Posterior vena cava (tissue), 2 donors: ENCODE data around the gene TENM4. TPM values are rescaled to one million over a fixed set of nuclear protein-coding genes. Genes with fewer than 3 reads are reported as not detected.
"Not testable (repeated sequence)": the region's sequence is repeated elsewhere in the genome, so short reads cannot be mapped to it uniquely, and the experiment has no call there.

ENCODE experiments used
- DNase-seq: peaks from one replicate; pipeline ENCODE4 v3.0.0-alpha.2; 2020; ENCODE audit warnings: low spot score
- intact Hi-C, 2 donors: fragments of 100-400 bp; cut with DNase I; formaldehyde crosslinking; loops; one replicate each; pipeline versions ENCODE4 v1.14.1 to v1.14.2; 2022 to 2023
- total RNA-seq, 2 donors: library from RNA; stranded (reverse); fragmentation: NEBNext Ultra II Directional; extraction: Animal tissue kit (Norgen Biotek cat#: 25700); gene quantifications; one replicate each; pipeline ENCODE4 v1.2.1, GENCODE V29; 2021
- donor health status: DM: yes; HTN: yes; CAD: no.
- donor health status: DM: yes; HTN: yes; CAD: no.

Gene TENM4
- total RNA-seq, 2 donors from 2014 or later, result 5.6 to 7.4 TPM

- DNase-seq, result no peak
- intact Hi-C loops, result no loop called here
Observed at GRCh38 chr11:79200398-79201070, 240.3 kb downstream of the TENM4 start.

DNA sequence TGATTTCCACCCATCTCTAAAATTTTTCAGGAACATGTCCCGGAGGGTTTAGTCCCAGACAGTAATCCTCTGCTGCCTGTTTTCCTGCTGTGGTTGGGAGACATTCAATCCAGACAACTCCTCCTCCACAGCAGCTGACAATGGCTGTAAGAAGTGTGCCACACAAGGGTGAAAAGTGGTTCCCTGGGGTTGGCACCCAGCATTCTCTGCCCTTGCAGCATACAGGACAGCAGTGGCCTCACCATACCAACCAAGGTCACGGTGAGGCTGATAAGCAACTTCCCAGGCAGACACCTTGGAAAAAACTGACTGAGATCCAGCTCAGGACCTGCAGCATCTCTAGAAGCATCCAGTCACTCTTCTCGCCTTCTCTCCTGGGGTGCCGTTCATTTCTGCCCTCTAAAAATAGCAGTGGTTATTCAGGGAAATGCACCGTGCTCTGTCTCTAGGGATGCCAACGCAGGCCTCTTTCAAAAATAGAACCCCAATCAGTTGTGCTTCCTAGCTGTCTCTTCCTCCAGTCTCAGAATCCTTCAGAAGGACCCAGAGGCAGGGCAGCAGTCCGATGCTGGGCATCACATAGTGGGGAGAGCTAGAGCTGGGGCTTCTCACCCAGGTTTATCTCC is 241.0 kb downstream of the TENM4 start:
- intact Hi-C loops, result no loop called here
- no peak for DNase-seq

GRCh38 chr11:79198898-79199250 is 242.0 kb downstream of the TENM4 start:
- intact Hi-C loops, result no loop called here
- no peak for DNase-seq

DNA sequence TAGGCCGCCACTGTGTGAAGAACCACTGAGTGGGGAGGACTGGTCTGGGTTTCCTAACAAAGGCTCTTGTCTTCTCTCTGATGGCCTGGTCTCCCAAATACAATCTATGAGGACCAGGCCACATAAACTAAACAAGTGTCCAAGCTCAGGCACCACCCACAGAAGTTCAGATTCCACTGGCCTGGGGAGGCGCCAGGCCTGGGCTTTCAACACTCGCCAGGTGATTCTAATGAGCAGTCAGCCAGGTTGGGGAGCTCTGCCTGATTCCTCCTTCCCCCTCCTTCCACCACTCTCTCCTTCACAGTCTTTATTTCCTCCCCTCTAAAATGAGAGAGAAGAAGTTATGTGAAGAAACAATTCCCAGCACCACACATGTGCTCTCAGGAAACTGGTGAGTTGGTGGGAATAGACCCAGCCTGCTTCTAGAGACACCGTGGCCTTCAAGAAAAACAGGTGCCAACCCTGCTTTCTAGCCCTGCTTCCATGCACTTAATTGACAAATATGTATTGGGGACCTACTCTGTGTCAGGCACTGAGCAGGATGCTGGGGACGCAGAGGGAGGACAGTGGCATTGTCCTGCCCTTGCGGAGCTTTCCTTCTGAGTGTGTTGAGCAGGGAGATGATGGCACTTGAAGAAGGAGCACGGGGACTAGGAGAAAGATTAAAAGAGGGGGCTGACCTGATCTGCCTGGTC is 242.5 kb downstream of the TENM4 start:
- intact Hi-C loops, result no loop called here

DNA sequence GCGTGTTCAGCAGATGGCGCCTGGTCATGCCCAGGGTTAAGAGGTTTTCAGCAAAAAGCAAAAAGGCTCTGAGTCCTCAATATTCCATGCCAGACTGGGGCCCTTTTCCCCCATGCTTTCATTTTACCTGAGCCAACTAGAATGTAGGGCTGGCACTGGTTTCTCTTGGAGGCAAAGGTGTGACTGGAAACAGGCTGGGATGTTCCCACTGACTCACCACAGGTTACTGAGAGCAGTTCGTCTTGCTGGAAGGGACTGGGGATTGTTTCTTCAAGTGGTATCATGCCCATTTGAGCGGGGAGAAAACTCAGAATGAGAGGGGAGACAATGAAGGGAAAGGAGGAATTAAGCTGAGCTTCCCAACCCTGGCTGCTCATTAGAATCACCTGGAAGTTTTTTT is 243.9 kb downstream of the TENM4 start:
- intact Hi-C loops, result no loop called here

More for the DNA sequence above, 242.5 kb downstream of the TENM4 start:
- no peak for DNase-seq

GRCh38 chr11:79195209-79195608 is 245.6 kb downstream of the TENM4 start:
- intact Hi-C loops, result no loop called here
- DNase-seq, result no peak

More for the DNA sequence above, 243.9 kb downstream of the TENM4 start:
- DNase-seq, result no peak

DNA sequence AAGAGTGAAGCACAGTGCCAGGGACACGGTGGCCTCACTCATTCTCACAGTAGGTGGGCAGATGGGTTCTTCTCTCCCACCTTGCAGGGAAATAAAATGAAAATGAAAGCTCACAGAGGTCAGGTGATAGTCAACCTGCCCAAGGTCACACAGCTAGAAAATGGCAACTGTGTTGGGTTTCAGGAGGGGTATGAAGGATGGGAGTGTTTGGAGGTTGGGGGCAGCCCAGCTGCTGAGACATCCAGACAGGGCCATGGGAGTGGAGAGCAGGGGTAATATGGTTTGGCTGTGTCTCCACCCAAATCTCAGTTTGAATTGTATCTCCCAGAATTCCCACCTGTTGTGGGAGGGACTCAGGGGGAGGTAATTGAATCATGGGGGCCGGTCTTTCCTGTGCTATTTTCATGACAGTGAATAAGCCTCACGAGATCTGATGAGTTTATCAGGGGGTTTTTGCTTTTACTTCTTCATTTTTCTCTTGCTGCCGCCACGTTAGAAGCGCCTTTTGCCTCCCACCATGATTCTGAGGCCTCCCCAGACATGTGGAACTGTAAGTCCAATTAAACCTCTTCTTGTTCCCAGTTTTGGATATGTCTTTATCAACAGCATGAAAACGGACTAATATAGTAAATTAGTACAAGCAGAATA is 247.0 kb downstream of the TENM4 start:
- intact Hi-C loops, result no loop called here
- no peak for DNase-seq

- intact Hi-C loops, result no loop called here
- DNase-seq, result no peak
Observed at GRCh38 chr11:79192836-79193235, 248.0 kb downstream of the TENM4 start.

DNA sequence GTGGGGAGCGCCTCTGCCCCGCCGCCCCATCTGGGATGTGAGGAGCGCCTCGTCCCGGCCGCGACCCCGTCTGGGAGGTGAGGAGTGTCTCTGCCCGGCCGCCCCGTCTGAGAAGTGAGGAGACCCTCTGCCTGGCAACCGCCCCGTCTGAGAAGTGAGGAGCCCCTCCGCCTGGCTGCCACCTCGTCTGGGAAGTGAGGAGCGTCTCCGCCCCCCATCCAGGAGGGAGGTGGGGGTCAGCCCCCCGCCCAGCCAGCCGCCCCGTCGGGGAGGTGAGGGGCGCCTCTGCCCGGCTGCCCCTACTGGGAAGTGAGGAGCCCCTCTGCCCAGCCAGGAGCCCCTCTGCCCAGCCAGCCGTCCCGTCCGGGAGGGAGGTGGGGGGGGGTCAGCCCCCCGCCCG is 249.1 kb downstream of the TENM4 start:
- intact Hi-C loops, DNase-seq: not testable (repeated sequence)

DNA sequence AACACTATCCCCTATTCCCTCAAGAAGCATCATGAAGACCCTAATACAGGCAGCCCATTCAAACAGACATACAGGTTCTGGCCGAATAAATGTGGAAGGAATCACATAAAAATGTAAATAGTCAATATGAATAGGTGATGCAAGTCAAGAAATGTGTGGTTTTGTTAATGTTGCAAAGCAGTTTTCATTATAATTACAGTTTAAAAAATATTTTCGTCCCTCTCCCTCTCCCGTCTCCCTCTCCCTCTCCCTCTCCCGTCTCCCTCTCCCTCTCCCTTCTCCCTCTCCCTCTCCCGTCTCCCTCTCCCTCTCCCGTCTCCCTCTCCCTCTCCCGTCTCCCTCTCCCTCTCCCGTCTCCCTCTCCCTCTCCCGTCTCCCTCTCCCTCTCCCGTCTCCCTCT is 250.3 kb downstream of the TENM4 start:
- DNase-seq, intact Hi-C loops: not testable (repeated sequence)

GRCh38 chr11:79189601-79190000 is 251.2 kb downstream of the TENM4 start:
- DNase-seq, result no peak
- intact Hi-C loops, result no loop called here

DNA sequence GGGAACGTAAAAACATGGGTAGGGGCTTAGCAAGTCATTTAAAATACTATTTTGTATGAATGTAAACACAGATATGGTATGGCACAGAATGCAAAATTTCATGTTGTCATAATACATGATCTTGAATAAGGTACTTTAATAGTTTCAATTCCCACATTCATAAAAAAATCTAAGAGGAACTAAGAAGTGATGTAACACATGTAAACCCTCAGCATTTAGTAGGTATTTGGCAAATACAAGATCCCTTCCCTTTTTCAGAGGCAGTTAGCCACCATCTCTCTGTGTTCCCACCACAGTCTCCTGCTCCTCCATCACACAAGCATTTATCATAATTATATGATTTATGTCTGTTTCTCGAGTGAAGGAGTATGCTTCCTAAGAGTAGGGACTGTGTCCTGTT is 251.8 kb downstream of the TENM4 start:
- no peak for DNase-seq

GRCh38 chr11:79186669-79187068 is 254.2 kb downstream of the TENM4 start:
- intact Hi-C loops, result no loop called here
- DNase-seq, result no peak

More for the DNA sequence above, 251.8 kb downstream of the TENM4 start:
- intact Hi-C loops, result no loop called here

DNA sequence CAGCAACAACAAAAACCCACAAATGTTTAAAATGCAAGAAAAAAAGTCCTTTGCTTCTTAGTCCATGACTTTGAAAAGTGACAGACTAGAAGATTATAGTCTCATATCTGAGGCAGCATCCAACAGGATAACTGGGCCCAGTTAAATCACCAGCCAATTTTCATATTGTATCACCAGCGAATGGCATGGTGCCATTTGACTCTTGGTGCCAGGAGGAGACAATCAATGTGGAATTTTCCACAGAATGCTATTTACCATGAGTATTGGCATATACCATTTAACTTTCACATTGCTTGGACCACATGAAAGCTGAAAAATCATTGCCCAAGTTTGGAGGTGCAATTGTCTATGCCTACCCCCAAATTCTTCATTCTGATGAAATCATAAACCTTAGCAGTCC is 255.5 kb downstream of the TENM4 start:
- no peak for DNase-seq
- intact Hi-C loops, result no loop called here

DNA sequence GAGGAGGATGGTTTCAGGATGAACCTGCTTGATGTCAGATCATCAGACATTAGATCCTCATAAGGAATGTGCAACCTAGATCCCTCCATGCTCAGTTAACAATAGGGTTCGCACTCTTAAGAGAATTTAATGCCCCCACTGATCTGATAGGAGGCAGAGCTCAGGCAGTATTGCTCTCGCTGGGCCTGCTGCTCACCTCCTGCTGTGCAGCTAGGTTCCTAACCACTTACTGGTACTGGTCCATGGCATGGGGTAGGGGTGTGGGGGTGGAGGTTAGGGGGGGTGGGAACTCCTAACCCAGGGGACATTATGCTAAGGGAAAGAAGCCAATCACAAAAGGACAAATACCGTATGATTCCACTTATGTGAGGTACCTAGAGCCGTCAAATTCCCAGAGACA is 256.5 kb downstream of the TENM4 start:
- intact Hi-C loops, result no loop called here
- no peak for DNase-seq

GRCh38 chr11:79182794-79183193 is 258.0 kb downstream of the TENM4 start:
- intact Hi-C loops, result no loop called here
- DNase-seq, result no peak

DNA sequence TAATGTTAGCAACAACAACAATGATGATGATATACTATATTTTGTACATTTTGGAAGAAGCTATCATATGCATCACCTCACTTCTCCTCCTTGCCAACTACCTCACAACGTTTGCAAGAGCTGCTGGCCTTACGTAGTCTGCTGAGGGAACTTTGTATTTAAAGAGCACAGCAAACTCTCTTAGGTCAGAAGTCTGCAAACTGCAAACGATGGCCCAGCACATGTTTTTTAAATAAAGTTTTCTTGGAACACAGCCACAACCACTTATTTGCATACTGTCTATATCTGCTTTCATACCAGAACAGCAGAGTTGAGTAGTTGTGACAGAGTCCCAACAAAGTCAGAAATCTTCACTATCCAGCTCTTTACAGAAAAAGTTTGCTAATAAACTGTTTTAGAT is 261.7 kb downstream of the TENM4 start:
- intact Hi-C loops, result no loop called here

DNA sequence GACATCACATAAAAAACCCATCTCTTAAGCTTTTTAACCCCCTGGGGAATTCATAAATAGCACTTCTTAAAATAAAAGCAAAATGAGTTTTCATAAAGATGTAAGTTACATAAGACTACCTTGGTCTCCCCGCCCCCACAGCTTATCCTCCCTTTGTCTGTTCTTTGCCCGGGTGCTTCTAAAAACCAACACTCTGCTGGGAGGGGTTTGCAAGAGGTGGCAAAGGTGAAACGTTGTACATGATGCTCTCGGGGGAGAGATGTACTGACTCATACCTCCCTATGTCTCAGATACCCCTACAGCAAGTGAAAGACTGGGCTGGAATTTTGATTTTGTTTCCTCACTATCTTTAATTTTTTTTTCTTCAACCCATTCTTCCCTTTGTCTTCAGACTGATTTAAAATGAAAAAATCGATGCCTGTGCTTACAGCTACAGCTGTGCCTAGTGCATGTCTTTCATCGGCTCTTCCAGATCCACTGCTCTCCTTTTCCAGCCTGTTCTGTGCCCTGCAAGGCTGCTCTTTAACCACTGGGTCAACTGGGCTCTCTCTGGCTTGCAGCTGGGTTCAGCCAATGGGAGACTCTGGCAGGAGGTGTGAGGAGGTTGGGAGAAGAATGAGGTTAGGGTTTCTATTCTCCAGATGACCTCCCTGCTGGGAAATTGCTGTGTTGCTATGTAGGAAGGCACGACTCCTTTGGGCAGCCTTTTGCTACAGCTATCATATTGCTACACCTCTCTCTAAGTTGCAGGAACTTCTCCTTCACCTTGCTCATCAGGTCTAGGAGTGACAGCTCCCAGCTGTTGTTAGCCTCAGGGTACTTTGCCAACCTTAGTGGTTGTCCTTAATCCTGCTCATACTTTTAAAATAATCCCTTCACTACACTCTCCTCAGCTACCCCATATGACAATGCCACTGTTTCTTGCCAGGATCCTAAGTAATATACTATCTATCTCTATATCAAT is 266.5 kb downstream of the TENM4 start:
- intact Hi-C loops, result no loop called here
- DNase-seq, result no peak

More for the DNA sequence above, 261.7 kb downstream of the TENM4 start:
- no peak for DNase-seq

- DNase-seq, result no peak
- intact Hi-C loops, result no loop called here
Observed at GRCh38 chr11:79173615-79174014, 267.2 kb downstream of the TENM4 start.
